ENCODE results near the gene CLEC18B. TPM values are rescaled to one million over a fixed set of nuclear protein-coding genes. Genes with fewer than 3 reads are reported as not detected.
"Not testable (repeated sequence)": the region's sequence is repeated elsewhere in the genome, so short reads cannot be mapped to it uniquely, and the experiment has no call there.

Gene CLEC18B
- total and polyA plus RNA-seq, 2 of the 4 experiments (the other 2 are of a cell fraction), result 0.17 TPM; not detected in 1

DNA sequence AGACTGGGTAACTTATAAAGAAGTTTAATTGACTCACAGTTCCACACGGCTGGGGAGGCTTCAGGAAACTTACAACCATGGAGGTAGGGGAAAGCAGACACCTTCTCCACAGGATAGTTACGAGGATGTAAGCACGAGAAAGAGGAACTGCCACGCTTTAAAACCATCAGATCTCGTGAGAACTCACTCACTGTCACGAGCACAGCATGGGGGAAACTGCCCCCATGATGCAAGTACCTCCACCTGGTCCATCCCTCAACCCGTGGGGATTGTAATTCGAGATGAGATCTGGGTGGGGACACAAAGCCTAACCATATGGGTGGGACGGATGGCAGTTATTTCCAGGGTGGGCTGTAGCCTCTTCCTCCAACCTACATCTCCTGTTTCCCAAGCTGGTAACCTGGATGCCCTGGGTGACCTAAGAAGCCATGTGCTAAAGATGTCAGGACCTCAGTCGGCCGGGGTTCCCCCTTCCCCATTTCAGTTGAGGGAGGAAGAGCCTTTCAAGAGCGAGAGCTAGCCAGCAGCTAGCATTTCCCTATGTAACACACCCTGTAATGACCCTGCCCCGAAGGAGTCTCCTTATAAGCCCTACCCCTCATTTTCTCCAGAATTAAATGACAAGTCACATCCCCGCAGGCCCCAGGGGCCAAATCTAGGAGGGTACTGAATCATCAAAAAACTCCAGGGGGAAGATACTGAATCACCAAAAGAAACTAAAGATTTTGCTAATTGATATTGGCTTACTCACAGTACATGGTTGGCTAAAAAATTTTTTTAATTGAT lies 16.9 kb downstream of the CLEC18B start:
- DNase-seq; H3K27ac ChIP-seq (ENCODE audit: insufficient read depth, low read length); H3K9me1 ChIP-seq (ENCODE audit: insufficient read depth, low read length); H3K27me3 ChIP-seq (ENCODE audit: control insufficient read depth, insufficient read depth, low read length); H2BK120ac ChIP-seq (ENCODE audit: low read depth, low read length); H3K56ac ChIP-seq (ENCODE audit: extremely low read depth, insufficient read depth, low read length); ATAC-seq (ENCODE audit: low read depth); H4K91ac ChIP-seq (ENCODE audit: insufficient read depth, low read depth, low read length); H3K36me3 ChIP-seq (ENCODE audit: control insufficient read depth, insufficient read depth, low read length); H3K4me1 ChIP-seq (ENCODE audit: control insufficient read depth, insufficient read depth, low read length); H2BK20ac ChIP-seq (ENCODE audit: low read depth, low read length); H3K4me2 ChIP-seq (ENCODE audit: low read depth, low read length); H3K4ac ChIP-seq (ENCODE audit: low read depth, low read length); POLR2A ChIA-PET (ENCODE audit: unreplicated experiment); H2AK5ac ChIP-seq (ENCODE audit: low read depth, low read length); in situ Hi-C loops (cut with MboI; ENCODE audit: low sequenced_read_pairs); H4K20me1 ChIP-seq (ENCODE audit: insufficient read depth, low read length); H2AFZ ChIP-seq (replicated peaks; ENCODE audit: low read length, poor library complexity); H3K9ac ChIP-seq (ENCODE audit: low read depth, low read length); dilution Hi-C loops (cut with HindIII; ENCODE audit: low sequenced_read_pairs, unreplicated experiment); H3K4me3 ChIP-seq (ENCODE audit: insufficient read depth, low read depth, low read length); H2AK9ac ChIP-seq (replicated peaks; ENCODE audit: low read depth, low read length, poor library complexity); H2BK5ac ChIP-seq (ENCODE audit: low read depth, low read length, poor library complexity, severe bottlenecking); H2BK15ac ChIP-seq (ENCODE audit: low read depth, low read length); H3K14ac ChIP-seq (replicated peaks; ENCODE audit: low read depth, low read length); H3K79me1 ChIP-seq (ENCODE audit: low read depth in 1 of 2, low read length in 2 of 2); intact Hi-C loops (cut with micrococcal nuclease); BruUV-seq (replicated peaks); H4K5ac ChIP-seq (ENCODE audit: low read depth, low read length); H3K9me3 ChIP-seq (ENCODE audit: control insufficient read depth, insufficient read depth, low read length); H3K18ac ChIP-seq (ENCODE audit: low read depth, low read length); H3K23ac ChIP-seq (ENCODE audit: low read depth, low read length); CTCF ChIA-PET; H4K8ac ChIP-seq (ENCODE audit: low read depth in 2 of 2, low read length in 2 of 2): not testable (repeated sequence)
- WGBS, 2 experiments (ENCODE audit: extremely low coverage in 2 of 2, insufficient read length in 1 of 2), result no CpG with 5 or more reads among the region's 14 CpGs

DNA sequence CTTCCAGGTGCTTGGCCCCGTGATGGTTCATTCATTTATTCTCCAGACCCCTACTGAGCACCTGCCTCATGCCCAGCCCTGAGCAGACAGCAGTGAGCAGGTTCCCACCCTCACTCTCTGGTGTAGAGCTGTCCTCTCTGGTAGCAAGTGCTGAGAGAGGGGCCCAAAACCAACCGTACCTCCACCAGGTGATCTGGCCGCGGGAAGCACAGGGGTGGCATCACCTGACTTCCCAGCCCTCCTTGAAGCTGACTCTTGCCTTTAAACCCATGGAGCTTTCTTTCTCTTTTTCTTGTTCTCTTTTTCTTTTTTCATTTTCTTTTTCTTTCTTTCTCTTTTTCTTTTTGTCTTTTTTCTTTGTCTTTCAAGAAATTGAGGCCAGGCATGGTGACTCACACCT lies 21.0 kb downstream of the CLEC18B start:
- H2AK9ac ChIP-seq (replicated peaks; ENCODE audit: low read depth, low read length, poor library complexity); H3K9ac ChIP-seq (ENCODE audit: low read depth, low read length); H3K56ac ChIP-seq (ENCODE audit: extremely low read depth, insufficient read depth, low read length); H2AFZ ChIP-seq (replicated peaks; ENCODE audit: low read length, poor library complexity); BruUV-seq (replicated peaks); H3K4me2 ChIP-seq (ENCODE audit: low read depth, low read length); H4K5ac ChIP-seq (ENCODE audit: low read depth, low read length); H3K23ac ChIP-seq (ENCODE audit: low read depth, low read length); H4K8ac ChIP-seq (ENCODE audit: low read depth in 2 of 2, low read length in 2 of 2); H2BK120ac ChIP-seq (ENCODE audit: low read depth, low read length); H3K27ac ChIP-seq (ENCODE audit: insufficient read depth, low read length); H3K4ac ChIP-seq (ENCODE audit: low read depth, low read length); H3K9me3 ChIP-seq (ENCODE audit: control insufficient read depth, insufficient read depth, low read length); H2BK20ac ChIP-seq (ENCODE audit: low read depth, low read length); ATAC-seq (ENCODE audit: low read depth); H3K4me3 ChIP-seq (ENCODE audit: insufficient read depth, low read depth, low read length); H3K4me1 ChIP-seq (ENCODE audit: control insufficient read depth, insufficient read depth, low read length); H4K20me1 ChIP-seq (ENCODE audit: insufficient read depth, low read length); H2AK5ac ChIP-seq (ENCODE audit: low read depth, low read length); H3K9me1 ChIP-seq (ENCODE audit: insufficient read depth, low read length); H3K18ac ChIP-seq (ENCODE audit: low read depth, low read length); H4K91ac ChIP-seq (ENCODE audit: insufficient read depth, low read depth, low read length); H2BK15ac ChIP-seq (ENCODE audit: low read depth, low read length); H3K14ac ChIP-seq (replicated peaks; ENCODE audit: low read depth, low read length); DNase-seq; CTCF ChIA-PET; dilution Hi-C loops (cut with HindIII; ENCODE audit: low sequenced_read_pairs, unreplicated experiment); H3K27me3 ChIP-seq (ENCODE audit: control insufficient read depth, insufficient read depth, low read length); in situ Hi-C loops (cut with MboI; ENCODE audit: low sequenced_read_pairs); H2BK5ac ChIP-seq (ENCODE audit: low read depth, low read length, poor library complexity, severe bottlenecking); H3K79me1 ChIP-seq (ENCODE audit: low read depth in 1 of 2, low read length in 2 of 2); POLR2A ChIA-PET (ENCODE audit: unreplicated experiment); intact Hi-C loops (cut with micrococcal nuclease); H3K36me3 ChIP-seq (ENCODE audit: control insufficient read depth, insufficient read depth, low read length): not testable (repeated sequence)
- 58% methylated on average over 2 of the region's 4 CpGs; no CpG with 5 or more reads in 1 of the 2 experiments for WGBS, 2 experiments (ENCODE audit: extremely low coverage in 2 of 2, insufficient read length in 1 of 2)

All from IMR-90 (cell line).